K562 (cell line): Measurements from ENCODE around the gene TMEM222. TPM values are rescaled to one million over a fixed set of nuclear protein-coding genes. Genes with fewer than 3 reads are reported as not detected.

ENCODE experiments used
- ARID2 ChIP-seq: fragments of 450-650 bp; IDR thresholded peaks from 2 replicates; pipeline ENCODE4 v1.6.1; 2017; ENCODE audit warnings: antibody characterized with exemption, mild to moderate bottlenecking
- BCOR ChIP-seq: fragments of 450-650 bp; IDR thresholded peaks from 2 replicates; pipeline ENCODE4 v1.6.1; 2016
- FOXP1 ChIP-seq: sonication (generic); formaldehyde crosslinking; IDR thresholded peaks from 2 replicates; pipeline ENCODE4 v1.8.0; 2022; ENCODE audit warnings: mild to moderate bottlenecking, missing genetic modification reagents
- MAFK ChIP-seq: IDR thresholded peaks from 2 replicates; pipeline ENCODE4 v1.6.1; 2011; ENCODE audit warnings: low read length, improper control_type of control experiment
- MTA2 ChIP-seq: fragments of 450-650 bp; IDR thresholded peaks from 2 replicates; pipeline ENCODE4 v1.6.1; 2016; ENCODE audit warnings: low read depth
- NR2C1 ChIP-seq, 2 experiments: fragments of 450-650 bp; IDR thresholded peaks; 2 replicates each; pipeline ENCODE4 v1.6.1; 2017; ENCODE audit warnings: mild to moderate bottlenecking in 2 of 2, antibody characterized with exemption in 1 of 2, inconsistent platforms in 1 of 2, missing compliant biosample characterization in 1 of 2, missing genetic modification characterization in 1 of 2
- NR4A1 ChIP-seq, 2 experiments: fragments of 250-450 bp in 1 of 2; fragments of 450-650 bp in 1 of 2; sonication (Bioruptor Pico) in 1 of 2; IDR thresholded peaks; 2 replicates each; pipeline versions ENCODE4 v1.4.0 to v1.6.1; 2016 to 2020; ENCODE audit warnings: mild to moderate bottlenecking in 2 of 2, missing compliant biosample characterization in 1 of 2, missing genetic modification characterization in 1 of 2, moderate library complexity in 1 of 2
- PHTF2 ChIP-seq: fragments of 250-450 bp; sonication (Bioruptor Pico); IDR thresholded peaks from 2 replicates; pipeline ENCODE4 v1.5.0; 2021; ENCODE audit warnings: mild to moderate bottlenecking
- PRPF4 ChIP-seq: fragments of 200-400 bp; formaldehyde crosslinking; IDR thresholded peaks from one replicate; pipeline ENCODE4 v1.6.1; 2017; ENCODE audit warnings: low read length, low read depth, mild to moderate bottlenecking; ENCODE audit not compliant: insufficient read depth, poor library complexity, severe bottlenecking
- RAD21 ChIP-seq, 2 experiments: fragments of 250-450 bp in 1 of 2; fragments of 450-650 bp in 1 of 2; sonication (Bioruptor Pico) in 1 of 2; formaldehyde crosslinking in 1 of 2; IDR thresholded peaks in 1 of 2; conservative IDR thresholded peaks in 1 of 2; 2 replicates each; pipeline versions ENCODE4 v1.4.0 to v1.8.0; 2020 to 2022; ENCODE audit warnings: mild to moderate bottlenecking in 2 of 2, moderate library complexity in 1 of 2
- RFX7 ChIP-seq: fragments of 250-450 bp; sonication (Bioruptor Pico); IDR thresholded peaks from 2 replicates; pipeline ENCODE4 v1.5.1; 2021; ENCODE audit warnings: mild to moderate bottlenecking
- SIN3A ChIP-seq, 2 experiments: fragments of 150-350 bp in 1 of 2; IDR thresholded peaks; 2 replicates each; pipeline ENCODE4 v1.6.1; 2011 to 2016; ENCODE audit warnings: borderline replicate concordance in 2 of 2, low read depth in 2 of 2, low read length in 2 of 2, mild to moderate bottlenecking in 2 of 2, moderate library complexity in 2 of 2; ENCODE audit not compliant: control insufficient read depth in 1 of 2
- SP1 ChIP-seq: sonication (generic); formaldehyde crosslinking; IDR thresholded peaks from 2 replicates; pipeline ENCODE4 v1.8.1; 2022; ENCODE audit warnings: mild to moderate bottlenecking, missing genetic modification reagents
- SREBF1 ChIP-seq: fragments of 150-350 bp; IDR thresholded peaks from 2 replicates; pipeline ENCODE4 v1.6.1; 2014; ENCODE audit warnings: antibody characterized with exemption, low read depth, low read length, borderline replicate concordance
- SRSF7 ChIP-seq: fragments of 200-400 bp; formaldehyde crosslinking; optimal IDR thresholded peaks from 2 replicates; pipeline ENCODE3; 2017; ENCODE audit warnings: mild to moderate bottlenecking, low read depth, low read length
- XRCC4 ChIP-seq: IDR thresholded peaks from one replicate; pipeline ENCODE4 v1.6.1; 2011; ENCODE audit not compliant: insufficient read depth, insufficient read length; ENCODE audit errors: extremely low read depth
- ZFPM2 ChIP-seq: fragments of 250-450 bp; sonication (Bioruptor Pico); IDR thresholded peaks from 2 replicates; pipeline ENCODE4 v1.5.1; 2022; ENCODE audit warnings: mild to moderate bottlenecking
- ZNF589 ChIP-seq: fragments of 200-800 bp; sonication (Bioruptor generic); IDR thresholded peaks from 2 replicates; pipeline ENCODE4 v1.6.1; 2016; ENCODE audit warnings: low read depth, missing genetic modification characterization, missing compliant biosample characterization
- ZNF699 ChIP-seq: fragments of 250-450 bp; sonication (Bioruptor Pico); IDR thresholded peaks from 2 replicates; pipeline ENCODE4 v1.8.0; 2021; ENCODE audit warnings: mild to moderate bottlenecking, moderate library complexity; ENCODE audit not compliant: insufficient replicate concordance
- polyA plus RNA-seq, 8 experiments: library from polyadenylated mRNA; depleted of rRNA in 4 of 8; stranded (reverse) in 5 of 8; unstranded in 3 of 8; fragments of >200 nt; fragmentation: Nextera tagmentation in 2 of 8; fragmentation: Illumina TruSeq in 1 of 8; extraction: Ambion mirVana in 2 of 8; extraction: Trizol in 1 of 8; gene quantifications; 2 replicates each; pipeline versions ENCODE4 v1.2.1 to v1.2.3, GENCODE V29; 2011 to 2014; ENCODE audit warnings: inconsistent platforms in 1 of 8, missing spikeins in 1 of 8
- total RNA-seq, 7 experiments: library from RNA; depleted of rRNA in 6 of 7; stranded (reverse); fragments of >200 nt in 6 of 7; fragmentation: Illumina TruSeq in 2 of 7; extraction: Trizol in 2 of 7; gene quantifications; 2 replicates each; pipeline versions ENCODE4 v1.2.1 to v1.2.3, GENCODE V29; 2011 to 2021; ENCODE audit warnings: low replicate concordance in 1 of 7
- TF ChIP-seq, protein P1 (sequence below): fragments of 450-650 bp; formaldehyde crosslinking; IDR thresholded peaks from 2 replicates; pipeline ENCODE4 v1.4.0; 2020; ENCODE audit warnings: mild to moderate bottlenecking
- TF ChIP-seq, protein P2 (sequence below): fragments of 150-350 bp; conservative IDR thresholded peaks from 2 replicates; pipeline ENCODE4 v1.6.1; 2014; ENCODE audit warnings: low read length
- TF ChIP-seq, protein P3 (sequence below): fragments of 250-450 bp; sonication (Bioruptor Pico); IDR thresholded peaks from 2 replicates; pipeline ENCODE4 v1.8.0; 2021; ENCODE audit warnings: borderline replicate concordance, mild to moderate bottlenecking, moderate library complexity; ENCODE audit not compliant: poor library complexity, severe bottlenecking
- TF ChIP-seq, protein P4 (sequence below): sonication (generic); formaldehyde crosslinking; IDR thresholded peaks from 2 replicates; pipeline ENCODE4 v1.8.0; 2022; ENCODE audit warnings: mild to moderate bottlenecking, missing genetic modification reagents

The TMEM222 gene
- total and polyA plus RNA-seq, 9 of the 15 experiments (the other 6 are each of a cell fraction or from before 2014, with no cell fraction given): 6.9 to 48.0 (median 32.8) TPM

DNA sequence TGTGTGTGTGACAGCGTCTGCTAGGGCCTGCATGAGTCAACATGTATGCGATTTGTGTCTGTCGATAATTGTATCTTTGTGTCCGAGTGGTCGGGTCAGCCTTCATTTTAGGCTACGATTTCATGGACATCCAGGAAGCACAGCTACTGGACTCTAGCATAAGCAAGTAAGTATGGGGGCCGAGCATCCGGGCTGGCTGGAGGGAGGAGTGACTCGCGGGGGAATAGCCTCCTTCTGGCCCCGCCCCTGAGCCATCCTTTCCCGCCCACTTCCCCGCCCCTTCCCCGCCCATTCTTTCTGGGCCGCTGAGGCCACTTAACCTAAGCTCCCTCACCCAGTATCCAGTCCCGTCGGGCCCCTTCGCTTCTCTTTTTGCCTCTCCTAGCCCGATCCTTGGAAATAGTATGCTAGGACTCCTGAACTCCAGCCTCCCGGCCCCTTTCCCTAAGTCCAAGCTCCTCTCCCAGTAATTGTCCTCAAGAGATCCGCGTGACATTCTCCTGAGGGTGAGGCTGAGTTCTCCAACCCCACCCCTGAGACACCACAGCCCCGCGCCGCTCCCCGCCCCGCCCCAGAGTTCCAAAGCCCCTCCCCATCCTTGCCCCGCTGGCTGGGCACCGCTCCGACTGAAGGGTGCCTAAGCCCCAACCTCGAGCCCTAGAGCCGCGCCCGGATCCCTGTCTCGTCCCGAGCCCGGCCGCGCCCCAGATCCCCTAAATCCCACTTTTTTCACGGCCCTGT is 43.6 kb downstream of the TMEM222 start (continued):
- TF ChIP-seq, protein P1, sequence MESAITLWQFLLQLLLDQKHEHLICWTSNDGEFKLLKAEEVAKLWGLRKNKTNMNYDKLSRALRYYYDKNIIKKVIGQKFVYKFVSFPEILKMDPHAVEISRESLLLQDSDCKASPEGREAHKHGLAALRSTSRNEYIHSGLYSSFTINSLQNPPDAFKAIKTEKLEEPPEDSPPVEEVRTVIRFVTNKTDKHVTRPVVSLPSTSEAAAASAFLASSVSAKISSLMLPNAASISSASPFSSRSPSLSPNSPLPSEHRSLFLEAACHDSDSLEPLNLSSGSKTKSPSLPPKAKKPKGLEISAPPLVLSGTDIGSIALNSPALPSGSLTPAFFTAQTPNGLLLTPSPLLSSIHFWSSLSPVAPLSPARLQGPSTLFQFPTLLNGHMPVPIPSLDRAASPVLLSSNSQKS (CRISPR knock-in tag): no peak
- TF ChIP-seq, protein P2, sequence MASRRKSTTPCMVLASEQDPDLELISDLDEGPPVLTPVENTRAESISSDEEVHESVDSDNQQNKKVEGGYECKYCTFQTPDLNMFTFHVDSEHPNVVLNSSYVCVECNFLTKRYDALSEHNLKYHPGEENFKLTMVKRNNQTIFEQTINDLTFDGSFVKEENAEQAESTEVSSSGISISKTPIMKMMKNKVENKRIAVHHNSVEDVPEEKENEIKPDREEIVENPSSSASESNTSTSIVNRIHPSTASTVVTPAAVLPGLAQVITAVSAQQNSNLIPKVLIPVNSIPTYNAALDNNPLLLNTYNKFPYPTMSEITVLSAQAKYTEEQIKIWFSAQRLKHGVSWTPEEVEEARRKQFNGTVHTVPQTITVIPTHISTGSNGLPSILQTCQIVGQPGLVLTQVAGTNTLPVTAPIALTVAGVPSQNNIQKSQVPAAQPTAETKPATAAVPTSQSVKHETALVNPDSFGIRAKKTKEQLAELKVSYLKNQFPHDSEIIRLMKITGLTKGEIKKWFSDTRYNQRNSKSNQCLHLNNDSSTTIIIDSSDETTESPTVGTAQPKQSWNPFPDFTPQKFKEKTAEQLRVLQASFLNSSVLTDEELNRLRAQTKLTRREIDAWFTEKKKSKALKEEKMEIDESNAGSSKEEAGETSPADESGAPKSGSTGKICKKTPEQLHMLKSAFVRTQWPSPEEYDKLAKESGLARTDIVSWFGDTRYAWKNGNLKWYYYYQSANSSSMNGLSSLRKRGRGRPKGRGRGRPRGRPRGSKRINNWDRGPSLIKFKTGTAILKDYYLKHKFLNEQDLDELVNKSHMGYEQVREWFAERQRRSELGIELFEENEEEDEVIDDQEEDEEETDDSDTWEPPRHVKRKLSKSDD: no peak
- TF ChIP-seq SREBF1 (no peak), SP1 (CRISPR knock-in tag) (peak; percentile 88), ZNF589 (CRISPR knock-in tag) (no peak), PHTF2 (CRISPR knock-in tag) (no peak), RAD21 (CRISPR knock-in tag; conservative IDR thresholded peaks at IDR 0.05 in 1 of 2, IDR thresholded peaks at IDR 0.05 in 1 of 2) (no peak), RFX7 (CRISPR knock-in tag) (no peak), ZFPM2 (no peak), FOXP1 (CRISPR knock-in tag) (no peak), SIN3A (IDR thresholded peaks at IDR 0.05; ENCODE audit: borderline replicate concordance in 2 of 2, control insufficient read depth in 1 of 2, low read depth in 2 of 2, low read length in 2 of 2) (peak in 1 of 2 experiments; percentile 1; a peak in 1 of 4 replicates), BCOR (no peak), SRSF7 (no peak), XRCC4 (no peak), ARID2 (no peak), NR4A1 (CRISPR knock-in tag; IDR thresholded peaks at IDR 0.05) (no peak), NR4A1 (tag; IDR thresholded peaks at IDR 0.05) (no peak), MAFK (no peak), MTA2 (no peak), NR2C1 (IDR thresholded peaks at IDR 0.05) (no peak), NR2C1 (tag; IDR thresholded peaks at IDR 0.05) (no peak), ZNF699 (CRISPR knock-in tag) (no peak), PRPF4 (no peak)
- TF ChIP-seq, protein P3, sequence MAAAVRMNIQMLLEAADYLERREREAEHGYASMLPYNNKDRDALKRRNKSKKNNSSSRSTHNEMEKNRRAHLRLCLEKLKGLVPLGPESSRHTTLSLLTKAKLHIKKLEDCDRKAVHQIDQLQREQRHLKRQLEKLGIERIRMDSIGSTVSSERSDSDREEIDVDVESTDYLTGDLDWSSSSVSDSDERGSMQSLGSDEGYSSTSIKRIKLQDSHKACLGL (CRISPR knock-in tag): no peak
- TF ChIP-seq, protein P4, sequence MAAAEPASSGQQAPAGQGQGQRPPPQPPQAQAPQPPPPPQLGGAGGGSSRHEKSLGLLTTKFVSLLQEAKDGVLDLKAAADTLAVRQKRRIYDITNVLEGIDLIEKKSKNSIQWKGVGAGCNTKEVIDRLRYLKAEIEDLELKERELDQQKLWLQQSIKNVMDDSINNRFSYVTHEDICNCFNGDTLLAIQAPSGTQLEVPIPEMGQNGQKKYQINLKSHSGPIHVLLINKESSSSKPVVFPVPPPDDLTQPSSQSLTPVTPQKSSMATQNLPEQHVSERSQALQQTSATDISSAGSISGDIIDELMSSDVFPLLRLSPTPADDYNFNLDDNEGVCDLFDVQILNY (CRISPR knock-in tag): no peak
